Measurements from ENCODE around the gene DCTN2.

DNA sequence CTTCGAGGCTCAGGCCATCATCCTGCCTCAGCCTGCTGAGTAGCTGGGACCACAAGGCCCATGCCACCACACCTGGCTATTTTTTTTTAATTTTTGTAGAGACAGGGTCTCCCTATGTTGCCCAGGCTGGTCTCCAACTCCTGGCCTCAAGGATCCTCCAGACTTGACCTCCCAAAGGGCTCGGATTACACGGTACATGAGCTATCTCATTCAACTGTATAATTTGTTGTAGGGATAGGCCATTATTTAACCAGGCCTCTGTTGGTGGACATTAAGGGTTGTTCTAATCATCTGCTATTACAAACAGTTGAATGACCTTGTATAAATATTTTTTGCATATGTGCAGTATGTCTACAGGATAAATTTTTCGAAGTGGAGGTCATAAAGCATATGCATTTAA lies 11.9 kb upstream of the DCTN2 start:
- TF ChIP-seq POLR2A (IDR thresholded peaks at IDR 0.05; ENCODE audit: low read length) (no peak), CHD4 (IDR thresholded peaks at IDR 0.05; ENCODE audit: borderline replicate concordance) (no peak), RAD21 (conservative IDR thresholded peaks at IDR 0.05 in 1 of 2, IDR thresholded peaks at IDR 0.05 in 1 of 2) (no peak), PHF8 (IDR thresholded peaks at IDR 0.05; ENCODE audit: borderline replicate concordance, low read depth) (no peak), CBX2 (IDR thresholded peaks at IDR 0.05; ENCODE audit: borderline replicate concordance, low read depth) (no peak), HDAC2 (IDR thresholded peaks at IDR 0.05) (no peak), JUN (IDR thresholded peaks at IDR 0.05) (no peak), EP300 (IDR thresholded peaks at IDR 0.05) (no peak), MAZ (IDR thresholded peaks at IDR 0.05; ENCODE audit: borderline replicate concordance, low read depth, low read length) (no peak)
- TF ChIP-seq, protein P1, sequence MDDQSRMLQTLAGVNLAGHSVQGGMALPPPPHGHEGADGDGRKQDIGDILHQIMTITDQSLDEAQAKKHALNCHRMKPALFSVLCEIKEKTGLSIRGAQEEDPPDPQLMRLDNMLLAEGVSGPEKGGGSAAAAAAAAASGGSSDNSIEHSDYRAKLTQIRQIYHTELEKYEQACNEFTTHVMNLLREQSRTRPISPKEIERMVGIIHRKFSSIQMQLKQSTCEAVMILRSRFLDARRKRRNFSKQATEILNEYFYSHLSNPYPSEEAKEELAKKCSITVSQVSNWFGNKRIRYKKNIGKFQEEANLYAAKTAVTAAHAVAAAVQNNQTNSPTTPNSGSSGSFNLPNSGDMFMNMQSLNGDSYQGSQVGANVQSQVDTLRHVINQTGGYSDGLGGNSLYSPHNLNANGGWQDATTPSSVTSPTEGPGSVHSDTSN (IDR thresholded peaks at IDR 0.05), result no peak
- TF ChIP-seq, protein P2, sequence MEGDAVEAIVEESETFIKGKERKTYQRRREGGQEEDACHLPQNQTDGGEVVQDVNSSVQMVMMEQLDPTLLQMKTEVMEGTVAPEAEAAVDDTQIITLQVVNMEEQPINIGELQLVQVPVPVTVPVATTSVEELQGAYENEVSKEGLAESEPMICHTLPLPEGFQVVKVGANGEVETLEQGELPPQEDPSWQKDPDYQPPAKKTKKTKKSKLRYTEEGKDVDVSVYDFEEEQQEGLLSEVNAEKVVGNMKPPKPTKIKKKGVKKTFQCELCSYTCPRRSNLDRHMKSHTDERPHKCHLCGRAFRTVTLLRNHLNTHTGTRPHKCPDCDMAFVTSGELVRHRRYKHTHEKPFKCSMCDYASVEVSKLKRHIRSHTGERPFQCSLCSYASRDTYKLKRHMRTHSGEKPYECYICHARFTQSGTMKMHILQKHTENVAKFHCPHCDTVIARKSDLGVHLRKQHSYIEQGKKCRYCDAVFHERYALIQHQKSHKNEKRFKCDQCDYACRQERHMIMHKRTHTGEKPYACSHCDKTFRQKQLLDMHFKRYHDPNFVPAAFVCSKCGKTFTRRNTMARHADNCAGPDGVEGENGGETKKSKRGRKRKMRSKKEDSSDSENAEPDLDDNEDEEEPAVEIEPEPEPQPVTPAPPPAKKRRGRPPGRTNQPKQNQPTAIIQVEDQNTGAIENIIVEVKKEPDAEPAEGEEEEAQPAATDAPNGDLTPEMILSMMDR (IDR thresholded peaks at IDR 0.05), result no peak
- TF ChIP-seq, protein P3, sequence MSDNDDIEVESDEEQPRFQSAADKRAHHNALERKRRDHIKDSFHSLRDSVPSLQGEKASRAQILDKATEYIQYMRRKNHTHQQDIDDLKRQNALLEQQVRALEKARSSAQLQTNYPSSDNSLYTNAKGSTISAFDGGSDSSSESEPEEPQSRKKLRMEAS (IDR thresholded peaks at IDR 0.05), result no peak

All from A549 (cell line).